NCI-H748 (cell line): Measurements from ENCODE around the gene GPR142.

ENCODE experiments used
- DNase-seq: peaks from one replicate; lab custom pipeline; 2025; ENCODE audit not compliant: unreplicated experiment; lab: John Stamatoyannopoulos, UW

The GPR142 gene

GRCh38 chr17:74369221-74369620 lies 1.9 kb downstream of the GPR142 start:
- no peak for DNase-seq

- DNase-seq = no peak
Observed at GRCh38 chr17:74369665-74370490, 2.6 kb downstream of the GPR142 start.

DNA sequence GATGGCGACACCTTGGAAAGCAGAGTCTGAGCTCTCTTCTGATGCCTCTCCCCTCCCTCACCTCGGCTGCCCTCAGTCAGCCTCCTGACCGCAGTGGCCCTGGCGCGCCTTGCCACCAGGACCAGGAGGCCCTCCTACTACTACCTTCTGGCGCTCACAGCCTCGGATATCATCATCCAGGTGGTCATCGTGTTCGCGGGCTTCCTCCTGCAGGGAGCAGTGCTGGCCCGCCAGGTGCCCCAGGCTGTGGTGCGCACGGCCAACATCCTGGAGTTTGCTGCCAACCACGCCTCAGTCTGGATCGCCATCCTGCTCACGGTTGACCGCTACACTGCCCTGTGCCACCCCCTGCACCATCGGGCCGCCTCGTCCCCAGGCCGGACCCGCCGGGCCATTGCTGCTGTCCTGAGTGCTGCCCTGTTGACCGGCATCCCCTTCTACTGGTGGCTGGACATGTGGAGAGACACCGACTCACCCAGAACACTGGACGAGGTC lies 4.4 kb downstream of the GPR142 start:
- DNase-seq = no peak

DNA sequence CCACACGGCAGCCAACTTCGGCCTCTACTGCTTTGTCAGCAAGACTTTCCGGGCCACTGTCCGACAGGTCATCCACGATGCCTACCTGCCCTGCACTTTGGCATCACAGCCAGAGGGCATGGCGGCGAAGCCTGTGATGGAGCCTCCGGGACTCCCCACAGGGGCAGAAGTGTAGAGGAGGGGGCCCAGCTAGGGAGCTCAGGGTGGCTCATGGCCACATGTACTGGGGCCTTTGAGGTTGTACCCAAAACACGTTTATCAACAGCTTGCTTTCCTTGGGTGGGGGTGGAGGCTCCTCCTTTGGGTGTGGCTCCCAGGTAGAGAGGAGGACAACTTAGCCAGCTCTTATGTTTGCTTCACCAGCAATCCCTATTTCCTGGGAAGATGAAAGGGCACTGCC lies 5.1 kb downstream of the GPR142 start:
- no peak for DNase-seq

DNA sequence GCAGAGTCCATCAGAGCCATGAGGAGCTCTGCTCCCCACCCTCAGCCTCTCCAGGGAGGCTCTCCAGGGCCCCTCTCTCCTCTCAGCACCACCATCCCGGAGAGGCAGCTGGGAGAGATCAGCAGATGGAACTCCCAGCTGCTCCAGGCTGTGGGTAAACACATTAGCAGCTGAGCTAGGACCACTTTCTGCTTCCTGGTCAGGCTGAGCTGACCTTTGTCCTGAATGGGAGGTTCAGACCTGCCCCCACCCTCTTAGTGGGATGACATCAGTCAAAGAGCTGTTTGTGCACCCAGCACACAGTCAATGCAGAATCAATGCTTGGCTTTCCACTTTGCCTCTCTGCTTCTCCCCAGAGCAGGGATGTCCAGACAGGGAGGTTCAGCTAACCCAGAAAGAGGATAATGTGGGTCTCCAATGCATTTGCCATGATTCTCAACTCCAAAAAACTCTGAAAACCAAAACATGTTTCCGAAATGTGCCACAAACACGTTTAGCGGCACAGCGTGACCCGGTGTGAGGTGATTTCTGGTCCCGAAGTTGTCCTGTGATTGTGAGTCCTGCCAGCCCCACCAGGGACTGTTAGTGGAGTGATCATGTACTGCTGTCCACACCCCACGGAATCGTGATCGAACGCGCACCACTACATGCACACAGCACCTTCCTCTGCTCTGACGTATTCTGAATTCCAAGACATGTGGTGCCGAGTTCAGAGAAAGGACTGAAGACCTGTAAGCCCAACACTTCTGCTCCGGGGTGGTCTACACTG lies 6.7 kb downstream of the GPR142 start:
- peak; percentile 70 for DNase-seq

- DNase-seq = no peak
Observed at GRCh38 chr17:74374858-74375257, 7.6 kb downstream of the GPR142 start.

GRCh38 chr17:74379495-74380085 lies 12.3 kb downstream of the GPR142 start:
- peak; percentile 67 for DNase-seq

DNA sequence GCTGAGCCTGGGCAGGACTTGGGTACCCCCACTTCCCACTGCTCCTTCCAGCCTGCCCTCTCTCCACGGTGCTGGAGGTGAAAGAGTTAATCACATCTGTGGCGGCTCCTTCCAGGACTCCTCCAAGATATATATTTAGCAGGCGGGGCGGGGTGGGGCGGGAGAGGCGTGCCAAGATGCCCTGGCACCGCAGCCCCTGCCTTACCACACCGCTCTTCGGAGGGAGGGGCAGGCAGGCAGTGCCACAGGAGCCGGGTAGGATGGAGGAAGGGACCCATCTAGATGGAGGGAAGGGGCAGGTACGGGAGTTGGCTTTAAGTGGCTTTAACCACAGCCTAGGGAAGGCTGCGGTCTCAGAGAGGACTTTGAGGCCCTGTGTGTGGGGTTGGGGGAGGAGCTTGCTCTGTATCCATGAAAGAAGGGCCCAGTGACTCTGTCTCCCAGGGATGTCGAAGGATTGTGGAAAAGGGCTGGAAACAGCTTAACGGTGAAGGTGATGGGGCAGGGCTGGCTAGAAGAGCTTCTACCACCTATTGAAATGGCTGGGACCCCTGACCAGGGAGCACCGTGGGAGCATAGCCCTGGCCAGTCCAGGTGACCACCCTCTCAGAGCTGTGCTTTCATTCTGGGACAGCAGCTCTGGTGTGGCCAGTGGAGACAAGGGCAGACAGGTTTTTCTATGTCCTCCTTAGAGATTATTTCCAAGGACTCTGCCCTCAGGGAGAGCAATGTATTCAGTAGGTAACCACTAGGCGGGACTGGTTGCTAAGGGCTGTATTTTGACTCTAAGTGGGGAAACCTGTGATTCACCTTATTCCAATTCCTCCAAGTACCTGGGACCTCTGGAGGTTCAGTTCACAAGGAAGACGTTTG lies 13.0 kb downstream of the GPR142 start:
- DNase-seq = no peak

DNA sequence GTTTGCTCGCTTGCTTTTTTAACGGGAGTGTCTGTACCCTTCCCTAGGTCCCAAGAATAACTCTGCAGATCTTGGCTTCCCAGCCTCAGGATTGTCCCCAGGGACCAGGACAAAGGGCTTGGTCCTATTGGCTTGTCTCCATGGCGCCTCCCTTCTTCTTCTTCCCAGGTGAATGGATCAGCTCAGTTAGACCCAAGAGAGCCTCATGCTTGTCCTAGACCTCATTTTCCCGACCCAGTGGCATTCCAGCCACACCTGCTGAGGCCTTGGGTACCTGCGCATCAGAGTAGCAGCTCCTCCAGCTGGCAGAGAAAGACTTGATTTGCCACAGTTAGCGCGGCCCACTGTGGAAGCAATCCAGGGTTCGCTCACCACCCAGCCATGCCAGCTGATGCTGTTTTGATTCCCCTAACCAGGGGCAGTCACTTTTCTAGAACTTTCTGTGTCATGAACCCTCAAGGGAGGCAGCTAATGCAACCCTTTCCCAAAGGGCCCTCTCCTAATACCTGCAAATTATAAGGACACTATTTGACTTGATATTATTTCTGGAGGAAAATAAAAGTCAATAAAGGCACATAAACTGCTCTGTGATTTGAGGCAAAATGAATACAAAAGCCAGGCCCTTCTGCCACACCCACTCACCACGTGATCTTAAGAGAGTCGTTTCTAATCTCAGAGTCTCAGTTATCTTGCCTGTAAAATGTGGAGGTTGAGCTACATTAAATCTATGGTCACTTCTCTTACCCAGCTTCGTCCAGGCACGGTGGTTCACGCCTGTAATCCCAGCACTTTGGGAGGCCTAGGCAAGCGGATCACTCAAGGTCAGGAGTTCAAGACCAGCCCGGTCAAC lies 13.9 kb downstream of the GPR142 start:
- DNase-seq = no peak

- no peak for DNase-seq
Observed at GRCh38 chr17:74383141-74383540, 15.8 kb downstream of the GPR142 start.

DNA sequence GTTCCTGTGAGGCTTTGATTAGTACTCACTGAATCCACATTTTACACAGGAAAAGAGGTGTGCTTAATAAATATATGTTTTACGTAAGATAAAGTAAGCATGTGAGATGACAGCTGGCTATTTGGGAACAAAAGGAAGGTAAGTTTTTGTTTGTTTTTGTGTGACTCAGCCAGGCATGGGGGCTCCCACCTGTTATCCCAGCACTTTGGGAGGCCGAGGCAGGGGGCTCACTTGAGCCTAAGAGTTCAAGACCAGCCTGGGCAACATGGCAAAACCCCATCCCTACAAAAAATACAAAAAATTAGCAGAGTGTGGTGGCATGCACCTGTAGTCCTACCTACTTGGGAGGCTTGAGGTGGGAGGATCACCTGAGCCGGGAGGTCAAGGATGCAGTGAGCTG lies 17.9 kb downstream of the GPR142 start:
- no peak for DNase-seq

DNA sequence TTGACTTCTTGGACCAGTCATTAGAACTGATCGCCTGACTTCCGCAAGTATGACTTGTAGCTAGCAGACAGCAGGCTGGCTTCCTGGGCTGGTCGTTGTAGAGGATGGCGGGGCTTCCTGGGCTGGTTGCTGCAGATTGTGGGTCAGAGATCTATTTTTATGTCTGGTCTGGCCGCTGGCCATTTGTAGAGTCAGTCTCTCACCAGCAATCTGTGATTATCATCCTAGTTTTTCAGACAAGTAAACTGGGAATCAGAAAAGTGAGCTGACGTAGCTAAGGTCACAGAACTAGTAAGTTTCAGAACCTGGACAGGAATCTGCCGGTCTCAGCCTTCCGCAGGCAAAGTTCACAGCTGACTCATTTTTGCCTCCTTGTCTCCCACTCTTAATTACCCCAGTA lies 19.1 kb downstream of the GPR142 start:
- no peak for DNase-seq

- no peak for DNase-seq
Observed at GRCh38 chr17:74387365-74388218, 20.3 kb downstream of the GPR142 start.

DNA sequence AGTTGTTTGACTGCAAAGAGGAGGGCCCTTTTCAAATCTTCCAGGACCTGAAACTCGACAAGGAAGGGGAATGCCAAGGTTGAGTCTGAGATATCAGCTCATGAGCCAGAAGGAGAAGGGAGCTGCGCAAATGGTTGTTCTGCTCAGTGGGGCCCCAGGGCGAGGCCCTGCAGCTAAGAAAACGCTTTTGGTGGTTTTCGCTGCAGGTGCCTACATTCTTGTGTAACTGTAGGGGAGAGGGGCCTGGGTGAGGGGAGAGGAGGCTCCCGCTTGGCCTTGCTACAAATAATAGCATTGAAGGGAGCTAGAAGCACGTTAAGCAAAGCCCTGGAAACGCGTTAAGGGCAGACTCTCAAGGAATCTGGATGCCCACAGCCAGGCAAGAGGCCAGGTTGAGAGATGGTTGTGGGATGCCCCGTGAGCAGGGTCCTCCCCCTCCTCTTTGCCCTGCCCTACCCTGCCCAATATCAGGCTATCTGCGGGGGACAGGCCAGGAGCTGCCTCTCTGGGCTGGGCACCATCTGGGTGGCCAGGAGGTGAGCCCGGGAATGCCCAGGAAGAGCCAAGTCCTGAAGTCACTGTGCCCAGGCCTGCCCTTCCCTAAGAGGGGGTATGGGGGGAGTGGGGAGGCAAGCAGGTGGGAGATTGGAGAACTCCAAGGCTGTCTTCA lies 21.9 kb downstream of the GPR142 start:
- DNase-seq = no peak

DNA sequence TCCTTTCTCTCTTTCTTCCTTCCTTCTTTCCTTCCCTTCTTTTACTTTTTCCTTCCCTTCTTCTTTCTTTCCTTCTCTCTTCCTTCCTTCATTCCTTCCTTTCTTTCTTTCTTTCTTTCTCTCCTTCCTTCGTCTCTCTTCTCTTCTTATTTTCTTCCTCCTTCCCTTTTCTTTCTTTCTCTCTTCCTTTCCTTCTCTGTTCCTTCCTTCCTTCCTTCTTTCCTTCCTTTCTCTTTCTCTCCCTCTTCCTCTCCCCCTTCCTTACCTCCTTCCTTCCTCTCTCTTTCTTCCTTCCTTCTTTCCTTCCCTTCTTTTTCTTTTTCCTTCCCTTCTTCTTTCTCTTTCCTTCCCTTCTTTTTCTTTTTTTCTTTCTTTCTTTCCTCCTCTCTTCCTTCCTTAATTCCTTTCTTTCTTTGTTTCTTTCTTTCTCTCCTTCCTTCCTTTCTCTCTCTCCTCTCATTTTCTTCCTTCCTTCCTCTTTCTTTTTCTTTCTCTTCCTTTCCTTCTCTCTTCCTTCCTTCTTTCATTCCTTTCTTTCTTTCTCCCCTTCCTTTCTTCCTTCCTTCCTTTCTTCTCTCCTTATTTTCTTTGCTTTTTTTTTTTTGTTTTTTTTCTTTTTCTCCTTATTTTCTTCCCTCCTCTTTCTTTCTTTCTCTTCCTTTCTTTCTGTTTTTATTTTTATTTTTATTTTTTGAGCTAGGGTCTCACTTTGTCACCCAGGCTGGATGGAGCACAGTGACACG lies 22.8 kb downstream of the GPR142 start:
- no peak for DNase-seq

DNA sequence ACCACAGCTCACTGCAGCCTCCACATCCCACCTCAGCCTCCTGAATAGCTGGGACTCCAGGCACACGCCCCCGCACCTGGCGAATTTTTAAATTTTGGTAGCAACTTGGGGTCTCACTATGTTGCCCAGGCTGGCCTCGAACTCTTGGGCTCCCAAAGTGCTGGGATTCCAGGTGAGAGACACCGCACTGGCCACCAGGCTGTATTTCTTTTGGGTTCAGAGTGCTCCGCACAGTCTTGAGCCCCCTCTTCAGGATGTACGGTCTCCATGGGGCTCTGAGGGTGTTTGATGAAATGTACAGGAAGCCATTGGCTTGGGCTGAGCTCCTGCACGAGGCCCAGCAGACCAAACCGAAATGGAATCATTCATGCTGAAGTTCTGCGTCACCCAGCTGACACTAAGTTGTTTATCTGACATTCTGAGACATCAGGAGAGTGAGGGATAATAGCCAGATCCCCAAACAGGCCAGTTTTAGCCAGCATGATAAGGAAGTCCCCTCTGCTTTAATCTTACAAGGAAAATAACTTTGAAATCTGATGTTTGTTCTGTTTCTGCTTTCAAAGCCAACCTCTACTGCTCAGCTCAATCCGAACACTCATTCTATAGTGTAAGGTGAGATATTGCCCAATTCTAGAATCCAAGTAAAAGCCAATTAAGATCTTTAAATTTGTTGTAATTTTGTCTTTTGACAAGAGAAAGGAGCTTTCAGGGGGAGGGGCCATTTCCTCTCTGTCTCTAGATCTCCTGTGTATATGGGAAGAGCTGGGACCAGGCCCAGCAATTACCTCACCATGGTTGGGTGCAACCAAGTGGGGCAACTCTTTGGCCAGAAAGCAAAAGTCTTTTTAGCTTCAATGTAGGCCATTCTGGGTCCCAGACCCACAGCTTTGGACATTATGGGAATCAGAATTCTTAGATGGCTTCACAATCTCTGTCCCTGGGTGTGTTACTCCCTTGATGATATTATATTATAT lies 23.7 kb downstream of the GPR142 start:
- no peak for DNase-seq

DNA sequence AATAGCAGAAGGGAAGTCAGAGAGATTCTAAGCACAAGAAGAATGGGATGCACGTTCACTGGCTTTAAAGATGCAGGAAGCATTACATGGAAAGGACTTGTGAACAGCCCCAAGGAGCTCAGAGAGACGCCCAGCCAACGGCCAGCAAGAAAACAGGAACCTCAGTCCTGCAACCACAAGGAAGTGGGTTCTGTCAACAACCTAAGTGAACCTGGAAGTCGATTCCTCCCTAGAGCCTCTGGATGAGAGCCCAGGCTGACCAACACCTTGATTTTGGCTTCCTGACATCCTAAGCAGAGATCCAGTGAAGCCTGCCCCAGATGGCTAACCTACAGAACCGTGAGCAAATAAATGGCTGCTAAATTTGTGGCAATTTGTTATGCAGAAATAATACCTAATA lies 24.5 kb downstream of the GPR142 start:
- no peak for DNase-seq
